Tongue (tissue), 2 donors: ENCODE data around the gene FBXO34. TPM values are rescaled to one million over a fixed set of nuclear protein-coding genes. Genes with fewer than 3 reads are reported as not detected.

Experiments
- DNase-seq: peaks from one replicate; pipeline ENCODE4 v3.0.0-alpha.2; 2015
- total RNA-seq: library from RNA; depleted of rRNA; stranded (reverse); fragments of >200 nt; gene quantifications from one replicate; pipeline ENCODE4 v1.2.3, GENCODE V29; 2014

FBXO34 gene
- total RNA-seq, 1 donor from 2014 or later = 40.7 TPM

DNA sequence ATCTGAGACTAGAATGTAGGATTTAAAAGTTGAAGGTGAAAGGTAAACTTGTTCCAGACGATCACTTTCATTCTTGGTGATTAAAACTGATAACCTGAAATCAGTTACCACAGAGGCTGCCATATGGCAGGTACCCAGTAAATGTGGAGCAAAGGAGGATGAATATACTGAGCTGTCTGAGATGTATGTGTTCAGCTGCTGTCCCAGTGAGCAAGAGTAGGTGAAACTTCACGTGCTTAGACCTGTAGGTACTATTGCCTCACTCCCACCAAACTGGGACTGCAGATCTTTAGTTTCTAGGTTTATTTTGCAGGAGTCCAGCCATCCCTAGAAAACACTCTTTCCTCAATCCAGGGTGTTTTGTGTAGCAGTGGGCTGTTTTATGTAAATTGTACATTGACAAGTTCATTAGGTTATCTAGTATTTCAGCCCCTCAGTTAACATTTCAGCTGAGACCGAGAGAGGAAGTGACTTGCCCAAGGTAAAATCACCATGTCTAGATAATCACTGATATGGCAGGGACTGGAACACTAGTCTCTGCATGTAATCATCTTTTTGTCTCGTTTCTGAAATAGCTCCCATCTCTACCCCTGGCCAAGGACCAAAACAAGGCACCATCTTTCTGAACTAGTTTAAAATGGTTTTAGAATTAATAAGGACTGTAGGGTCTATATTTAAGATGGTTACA is 77.7 kb downstream of the FBXO34 start:
- no peak for DNase-seq

DNA sequence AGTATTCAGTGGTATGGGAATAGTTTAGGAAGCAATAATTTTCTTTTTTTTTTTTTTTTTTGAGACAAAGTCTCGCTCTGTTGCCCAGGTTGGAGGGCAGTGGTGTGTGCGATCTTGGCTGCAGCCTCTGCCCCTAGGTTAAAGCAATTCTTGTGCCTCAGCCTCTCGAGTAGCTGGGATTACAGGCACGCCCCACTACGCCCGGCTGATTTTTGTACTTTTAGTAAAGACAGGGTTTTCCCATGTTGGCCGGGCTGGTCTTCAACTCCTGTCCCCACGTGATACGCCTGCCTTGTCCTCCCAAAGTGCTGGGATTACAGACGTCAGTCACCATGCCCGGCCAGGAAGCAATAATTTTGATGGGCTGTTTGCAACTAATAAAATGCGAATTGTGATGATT is 78.3 kb downstream of the FBXO34 start:
- no peak for DNase-seq

DNA sequence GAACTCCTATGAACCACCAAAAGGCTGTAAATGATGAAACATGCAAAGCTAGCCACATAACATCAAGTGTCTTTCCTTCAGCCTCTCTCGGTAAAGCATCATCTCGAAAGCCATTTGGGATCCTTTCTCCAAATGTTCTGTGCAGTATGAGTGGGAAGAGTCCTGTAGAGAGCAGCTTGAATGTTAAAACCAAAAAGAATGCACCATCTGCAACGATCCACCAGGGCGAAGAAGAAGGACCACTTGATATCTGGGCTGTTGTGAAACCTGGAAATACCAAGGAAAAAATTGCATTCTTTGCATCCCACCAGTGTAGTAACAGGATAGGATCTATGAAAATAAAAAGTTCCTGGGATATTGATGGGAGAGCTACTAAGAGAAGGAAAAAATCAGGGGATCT is 79.2 kb downstream of the FBXO34 start:
- DNase-seq = no peak

DNA sequence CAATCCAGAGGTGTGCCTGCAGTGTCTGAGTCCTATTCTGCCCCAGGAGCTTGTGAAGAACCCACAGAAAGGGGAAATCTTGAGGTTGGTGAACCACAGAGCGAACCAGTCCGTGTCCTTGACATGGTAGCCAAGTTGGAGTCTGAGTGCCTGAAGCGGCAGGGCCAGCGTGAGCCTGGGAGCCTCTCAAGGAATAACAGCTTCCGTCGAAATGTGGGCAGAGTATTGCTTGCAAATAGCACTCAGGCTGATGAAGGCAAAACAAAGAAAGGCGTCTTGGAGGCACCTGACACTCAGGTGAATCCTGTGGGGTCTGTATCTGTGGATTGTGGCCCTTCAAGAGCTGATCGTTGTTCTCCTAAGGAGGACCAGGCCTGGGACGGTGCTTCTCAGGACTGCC is 79.9 kb downstream of the FBXO34 start:
- DNase-seq = no peak

DNA sequence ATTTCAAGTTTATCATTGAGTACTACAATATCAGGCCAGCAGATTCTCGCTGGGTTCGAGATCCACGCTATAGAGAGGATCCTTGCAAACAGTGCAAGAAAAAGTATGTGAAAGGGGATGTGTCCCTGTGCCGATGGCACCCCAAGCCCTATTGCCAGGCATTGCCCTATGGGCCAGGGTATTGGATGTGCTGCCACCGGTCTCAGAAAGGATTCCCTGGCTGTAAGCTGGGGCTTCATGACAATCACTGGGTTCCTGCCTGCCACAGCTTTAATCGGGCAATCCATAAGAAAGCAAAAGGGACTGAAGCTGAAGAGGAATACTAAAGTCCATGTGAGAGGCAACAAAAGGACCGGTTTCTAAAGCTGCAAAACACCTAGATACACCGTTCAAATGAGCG is 81.0 kb downstream of the FBXO34 start:
- no peak for DNase-seq

DNA sequence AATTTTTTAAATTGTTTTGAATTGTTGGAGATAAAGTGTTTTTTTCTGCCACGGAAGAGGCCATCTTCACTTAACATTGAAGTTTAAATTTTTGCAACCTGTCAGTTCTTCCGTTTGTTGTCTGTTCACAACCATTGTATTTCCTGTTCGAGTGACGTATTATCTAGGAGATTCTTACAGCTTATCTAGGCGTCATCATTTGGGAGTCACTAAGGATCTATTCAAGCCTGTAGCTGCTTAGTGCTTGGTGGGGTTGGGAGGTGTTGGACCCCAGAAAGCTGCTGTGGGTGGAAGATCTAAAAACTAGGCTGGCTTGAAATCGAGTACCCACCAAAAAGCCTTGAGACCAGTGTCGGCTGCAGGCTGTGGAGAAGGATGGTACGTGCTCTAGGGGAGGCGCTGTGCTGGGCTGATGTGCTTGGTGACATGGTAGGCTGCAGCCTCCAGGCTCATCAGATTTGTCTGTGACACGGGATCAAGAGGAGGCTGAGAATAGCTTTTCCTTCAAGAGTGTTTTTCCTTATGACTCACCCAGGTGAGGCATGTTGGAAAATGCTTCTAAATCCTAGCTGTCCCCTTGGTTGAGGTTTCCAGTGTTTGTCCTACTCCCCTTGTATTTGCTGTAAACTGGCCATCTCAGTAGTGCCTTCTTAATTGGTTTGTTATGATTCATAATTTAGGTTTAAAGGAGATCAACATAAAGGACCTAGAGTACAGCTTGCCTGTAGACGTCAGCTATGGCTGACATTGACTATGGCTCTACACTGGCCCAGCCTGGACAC is 82.7 kb downstream of the FBXO34 start:
- DNase-seq = no peak

DNA sequence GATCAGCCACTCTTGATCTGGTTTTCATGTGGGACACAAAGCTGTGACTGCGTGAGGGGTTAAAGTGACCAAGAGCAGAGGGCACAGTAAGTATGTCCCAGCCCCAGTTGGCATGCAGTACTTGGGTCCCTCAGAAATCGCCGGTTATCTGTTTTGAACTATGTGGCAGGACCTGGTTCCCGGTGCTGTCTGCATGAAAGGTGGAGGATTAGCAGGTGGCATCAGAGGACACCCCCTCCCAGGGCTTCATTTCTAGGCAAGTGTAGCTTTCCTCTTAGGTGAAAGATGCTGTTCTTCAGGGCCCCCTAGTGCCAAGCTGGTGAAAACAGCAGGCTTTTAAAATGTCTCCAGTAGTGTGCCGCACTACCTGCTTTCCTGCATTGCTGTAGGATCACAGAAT is 83.3 kb downstream of the FBXO34 start:
- DNase-seq = peak; percentile 73

DNA sequence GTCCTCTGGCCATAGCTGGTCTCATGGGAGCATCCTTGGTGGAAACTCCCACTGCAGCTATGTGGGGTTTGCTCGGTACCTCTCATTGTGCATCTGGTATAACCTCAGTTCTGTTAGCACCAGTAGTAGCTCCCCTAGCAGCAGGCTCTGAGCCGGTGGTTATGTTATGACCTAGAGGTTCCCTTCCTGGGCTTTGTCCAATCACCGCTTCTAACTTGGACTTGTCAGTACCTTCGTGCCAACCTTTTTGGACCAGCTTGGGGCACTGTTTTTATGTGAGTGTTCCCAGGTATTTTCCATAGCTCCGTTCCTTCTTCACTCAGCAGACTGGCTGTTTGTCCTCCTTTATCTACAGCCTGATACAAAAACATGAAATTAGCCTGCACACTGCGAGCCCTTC is 84.7 kb downstream of the FBXO34 start:
- DNase-seq = no peak

DNA sequence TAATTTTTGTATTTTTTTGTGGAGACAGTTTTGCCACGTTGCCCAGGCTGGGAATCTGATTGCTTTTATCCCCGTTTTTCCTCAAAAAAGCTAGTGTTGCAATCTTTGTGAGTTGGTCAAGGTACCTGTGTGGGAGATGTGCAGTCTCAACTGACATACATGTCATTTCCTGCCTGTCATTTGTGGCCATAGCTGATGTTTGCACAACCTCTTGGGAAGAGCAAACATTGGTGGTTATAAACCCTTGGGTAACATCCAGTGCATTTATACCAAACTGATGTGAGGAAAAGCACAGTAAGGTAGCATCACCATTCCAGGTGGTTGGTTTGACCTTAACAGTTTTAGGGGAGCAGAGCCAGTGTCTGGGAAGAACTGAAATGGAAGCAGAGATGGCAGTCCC is 85.7 kb downstream of the FBXO34 start:
- DNase-seq = no peak

DNA sequence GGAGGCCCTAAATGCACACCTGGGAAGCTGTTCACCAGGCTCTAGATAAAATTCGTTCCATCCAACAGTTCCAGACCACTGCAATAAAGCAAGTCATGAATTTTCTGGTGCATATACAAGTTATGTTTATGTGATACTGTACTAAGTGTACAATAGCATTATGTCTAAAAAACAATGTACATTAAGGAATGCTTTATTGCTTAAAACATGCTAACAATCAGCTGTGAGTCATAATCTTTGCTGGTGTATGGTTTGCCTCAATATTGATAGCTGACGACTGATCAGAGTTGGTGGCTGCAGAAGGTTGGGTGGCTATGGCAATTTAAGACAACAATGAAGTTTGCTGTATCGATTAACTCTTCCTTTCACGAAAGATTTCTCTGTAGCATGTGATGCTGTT is 88.1 kb downstream of the FBXO34 start:
- DNase-seq = no peak

DNA sequence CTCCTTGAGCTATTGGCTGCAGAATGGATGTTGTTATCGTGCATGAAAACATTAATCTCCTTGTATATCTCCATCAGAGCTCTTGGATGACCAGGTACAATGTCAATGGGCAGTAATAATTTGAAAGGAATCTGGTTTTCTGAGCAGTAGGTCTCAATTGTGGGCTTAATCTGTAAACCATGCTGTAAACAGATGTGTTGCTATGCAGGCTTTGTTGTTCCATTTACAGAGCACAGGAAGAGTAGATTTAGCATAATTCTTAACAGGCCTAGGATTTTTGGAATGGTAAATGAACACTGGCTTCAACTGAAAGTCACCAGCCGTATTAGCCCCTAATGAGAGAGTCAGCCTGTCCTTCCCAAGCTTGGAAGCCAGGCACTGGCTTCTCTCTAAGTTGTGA is 90.0 kb downstream of the FBXO34 start:
- no peak for DNase-seq

DNA sequence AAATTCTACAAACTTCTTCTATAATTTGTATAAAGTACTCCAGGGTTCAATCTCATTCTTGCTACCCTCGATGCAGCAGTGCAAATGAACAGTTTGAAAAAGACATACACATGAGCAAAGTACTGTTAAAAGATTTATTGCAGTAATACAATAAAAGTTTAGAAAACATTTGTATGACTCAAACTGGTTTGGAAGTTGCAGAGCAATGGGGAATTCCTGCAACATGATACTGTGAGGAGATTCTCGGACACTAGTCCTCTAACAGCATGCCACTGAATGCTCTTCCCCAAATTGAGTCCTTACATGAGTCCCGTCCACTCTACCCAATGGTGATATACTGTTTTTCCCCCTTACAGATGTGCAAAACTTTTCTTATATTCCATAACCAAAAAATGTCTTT is 95.0 kb downstream of the FBXO34 start:
- no peak for DNase-seq

DNA sequence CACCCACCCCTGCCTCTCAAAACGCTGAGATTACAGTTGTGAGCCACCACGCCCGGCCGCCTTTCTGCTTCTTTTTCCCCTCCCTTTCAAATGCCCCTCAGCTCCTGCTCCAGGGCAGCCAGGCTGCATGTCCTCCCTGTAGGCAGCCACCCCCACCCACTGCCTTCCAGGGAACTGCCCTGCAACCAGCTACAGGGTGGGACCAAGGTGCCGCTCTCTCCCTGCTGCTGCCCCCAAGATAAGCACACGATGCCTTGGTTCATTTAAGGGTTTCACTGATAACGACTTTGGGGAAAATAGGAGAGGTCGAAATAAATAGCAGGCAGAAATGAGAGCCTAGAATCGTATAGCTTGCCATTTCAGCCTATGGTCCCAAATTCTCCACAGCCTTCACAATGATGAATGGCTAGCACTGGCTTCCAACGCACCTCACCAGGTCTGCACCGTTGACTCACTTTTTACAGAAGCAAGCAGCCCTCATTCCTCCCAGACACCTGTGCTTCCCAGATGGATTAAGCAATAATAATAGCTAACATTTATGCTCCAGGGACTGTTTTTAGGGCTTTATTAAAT is 99.7 kb downstream of the FBXO34 start:
- DNase-seq = no peak

DNA sequence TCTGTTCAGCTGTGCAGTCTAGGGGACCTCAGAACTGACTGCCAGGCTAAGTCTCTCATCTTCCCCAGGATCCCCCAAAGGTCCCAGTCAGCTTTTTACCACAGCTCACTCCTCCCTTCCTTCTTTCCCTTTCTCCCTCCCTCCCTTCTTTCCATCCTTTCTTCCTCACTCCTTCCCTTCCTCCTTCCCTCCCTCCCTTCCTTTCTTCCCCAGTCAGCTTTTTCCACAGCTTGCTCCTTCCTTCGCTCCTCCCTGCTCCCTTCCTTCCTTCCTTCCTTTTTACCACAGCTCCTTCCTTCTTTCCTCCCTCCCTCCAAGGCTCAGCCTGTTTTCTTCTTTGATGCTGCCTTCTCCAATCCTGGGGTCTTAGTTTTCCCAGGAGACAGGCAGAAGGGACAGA is 101.2 kb downstream of the FBXO34 start:
- no peak for DNase-seq

DNA sequence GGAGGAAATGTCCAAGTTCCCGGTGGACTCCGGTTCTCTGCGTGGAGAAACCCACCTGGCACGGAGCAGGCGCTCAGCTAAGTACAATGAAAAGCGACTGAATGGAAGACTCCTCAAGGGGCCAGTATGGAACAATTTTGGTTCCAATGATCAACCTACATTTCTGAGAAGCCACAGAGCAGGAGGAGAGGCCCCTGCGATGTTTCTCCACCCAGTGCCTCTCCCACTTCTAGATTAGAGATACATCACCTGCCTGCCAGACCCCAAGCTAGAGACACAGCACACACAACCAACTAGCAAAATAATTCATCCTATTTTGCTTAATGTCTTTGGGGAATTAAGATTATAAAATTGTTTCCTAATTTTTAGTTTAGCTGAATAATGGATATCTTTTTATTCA is 101.6 kb downstream of the FBXO34 start:
- DNase-seq = no peak

DNA sequence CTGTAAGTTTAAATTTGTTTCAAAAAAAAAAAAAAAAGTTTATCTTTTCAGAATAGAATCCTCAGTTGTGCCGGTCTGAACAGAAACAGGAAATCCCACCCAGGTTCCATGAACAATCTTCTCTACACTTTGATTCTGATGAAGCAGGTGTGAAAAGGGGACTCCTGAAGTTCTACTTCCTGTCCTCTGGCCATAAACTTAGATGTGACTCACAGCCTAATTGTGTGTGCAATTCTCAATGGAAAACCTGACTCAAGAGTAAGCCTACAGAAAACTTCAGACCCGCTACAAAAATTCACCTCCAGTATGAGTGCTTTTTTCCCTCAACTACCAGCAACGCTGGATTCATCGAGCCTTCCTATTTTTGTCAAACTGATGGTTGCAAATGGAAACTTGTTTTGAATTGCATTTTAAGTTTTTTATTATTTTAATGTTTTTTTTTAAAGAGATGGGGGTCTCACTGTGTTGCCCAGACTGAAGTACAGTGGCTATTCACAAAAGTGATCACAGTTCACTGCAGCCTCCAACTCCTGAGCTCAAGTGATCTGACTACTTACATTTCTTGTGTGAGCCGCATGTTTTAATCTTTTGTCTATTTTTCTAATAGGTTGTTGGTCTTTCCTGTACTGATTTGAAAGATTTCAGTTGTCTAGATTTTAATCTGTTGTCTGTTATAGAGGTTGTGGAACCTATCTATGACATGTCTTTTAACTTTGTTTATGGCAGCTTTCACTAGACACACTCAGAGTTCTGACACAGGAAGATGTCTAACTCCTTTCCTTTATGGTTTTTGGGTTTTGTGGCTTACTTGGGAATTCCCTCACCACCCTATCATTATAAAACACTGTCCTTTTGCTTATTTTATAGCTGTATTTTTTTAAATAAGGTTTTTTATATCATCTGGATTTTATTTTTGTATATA is 102.8 kb downstream of the FBXO34 start:
- no peak for DNase-seq

DNA sequence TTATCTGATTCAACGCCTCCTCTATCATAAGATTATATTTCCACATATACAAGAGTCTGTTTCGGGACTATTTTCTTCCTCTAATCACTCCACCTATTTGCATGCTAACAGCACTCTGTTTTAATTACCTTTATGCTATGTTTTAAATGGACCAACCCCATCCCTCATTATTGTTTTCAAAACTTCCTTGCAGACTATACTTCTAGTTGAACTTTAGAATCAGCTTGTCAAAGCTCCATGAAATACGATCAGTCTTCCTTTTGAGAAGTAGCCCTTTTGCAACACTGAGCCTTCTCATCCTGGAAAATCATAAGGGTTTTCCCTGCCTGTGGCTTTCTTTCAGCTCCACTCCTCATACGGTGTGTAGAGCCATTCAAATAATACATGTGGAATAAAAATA is 103.5 kb downstream of the FBXO34 start:
- DNase-seq = no peak

DNA sequence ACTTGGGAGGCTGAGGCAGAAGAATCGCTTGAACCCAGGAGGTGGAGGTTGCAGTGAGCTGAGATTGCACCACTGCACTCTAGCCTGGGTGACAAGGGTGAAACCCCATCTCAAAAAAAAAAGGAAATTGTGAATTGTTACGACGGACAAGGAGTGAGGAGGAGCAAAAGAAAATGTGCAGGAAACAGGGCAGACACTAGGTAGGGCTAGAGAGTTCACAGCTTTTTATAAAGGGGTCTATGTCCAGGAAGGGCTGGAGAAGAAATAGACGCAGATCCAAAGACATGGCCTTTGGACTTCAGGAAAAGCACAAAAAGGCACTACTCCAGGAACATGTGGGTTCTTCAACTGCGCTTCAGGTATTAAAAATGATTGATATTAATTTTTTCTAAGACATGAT is 106.0 kb downstream of the FBXO34 start:
- no peak for DNase-seq

DNA sequence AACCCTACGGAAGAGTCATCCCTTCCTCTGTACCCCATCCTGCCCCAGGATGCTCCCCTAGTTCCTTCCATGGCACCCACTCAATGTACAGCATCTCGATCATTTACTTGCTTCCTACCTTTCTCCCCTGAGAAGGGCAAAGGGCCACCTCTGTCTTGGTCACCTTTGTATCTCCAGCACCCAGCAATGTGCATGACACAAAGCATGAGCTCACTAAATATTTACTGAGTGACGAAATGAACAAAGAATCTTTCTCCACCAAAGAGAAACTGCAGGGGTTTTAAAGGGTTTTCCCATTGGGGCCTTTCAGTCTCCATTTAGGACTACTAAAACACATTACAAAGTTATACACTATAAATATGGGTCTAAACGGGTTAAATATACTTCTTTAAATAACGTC is 109.8 kb downstream of the FBXO34 start:
- no peak for DNase-seq

DNA sequence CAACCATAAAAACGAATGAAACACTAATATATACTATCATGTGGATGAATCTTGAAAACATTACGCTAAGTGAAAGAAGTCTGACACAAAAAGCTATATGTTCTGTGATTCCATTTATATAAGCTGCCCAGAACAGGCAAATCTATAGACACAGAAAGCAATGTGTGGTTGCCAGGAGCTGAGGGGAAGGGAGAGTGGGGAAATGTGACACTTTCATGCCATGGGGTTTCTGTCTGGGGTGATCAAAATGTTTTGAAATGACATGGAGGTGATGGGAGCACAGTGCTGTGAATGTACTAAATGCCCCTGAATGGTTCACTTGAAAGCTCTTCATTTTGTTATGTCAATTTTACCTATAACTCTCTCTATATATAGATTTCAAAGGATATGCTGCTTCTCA is 110.3 kb downstream of the FBXO34 start:
- no peak for DNase-seq

DNA sequence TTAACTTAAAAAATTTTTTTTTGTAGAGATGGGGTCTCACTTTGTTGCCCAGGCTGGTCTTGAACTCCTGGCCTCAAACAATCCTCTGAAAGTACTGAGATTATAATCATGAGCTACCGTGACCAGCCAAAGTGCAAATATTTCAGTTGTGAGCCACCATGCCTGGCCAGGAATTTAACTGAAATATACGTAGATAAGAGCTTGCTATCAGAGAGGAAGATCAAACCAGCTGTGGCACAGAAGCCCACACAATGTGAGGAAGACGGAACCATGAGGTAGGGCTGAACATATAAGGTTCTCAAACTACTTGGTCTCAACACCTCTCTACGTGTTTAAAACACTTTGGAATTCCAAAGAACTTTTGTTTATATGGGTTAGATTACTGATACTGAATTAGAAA is 111.3 kb downstream of the FBXO34 start:
- DNase-seq = no peak

DNA sequence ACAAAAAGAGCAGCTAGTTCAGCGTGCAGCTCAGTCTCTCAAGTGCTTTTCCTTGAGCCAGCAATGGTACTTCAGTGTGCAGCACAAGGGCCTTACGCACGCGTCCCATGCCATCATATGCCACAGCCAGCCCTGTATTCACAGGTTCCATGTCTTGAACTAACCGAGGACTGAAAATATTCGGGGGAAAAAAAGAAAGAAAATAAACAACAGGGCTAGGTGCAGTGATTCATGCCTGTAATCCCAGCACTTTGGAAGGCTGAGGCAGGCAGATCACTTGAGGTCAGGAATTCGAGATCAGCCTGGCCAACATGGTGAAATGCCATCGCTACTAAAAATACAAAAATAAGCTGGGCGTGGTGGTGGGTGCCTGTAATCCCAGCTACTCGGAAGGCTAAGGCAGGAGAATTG is 111.8 kb downstream of the FBXO34 start:
- DNase-seq = peak; percentile 13
